HG03196 (cell line): ENCODE data around the gene PCSK4.
A peak's percentile ranks its signal among the peaks of the same experiment; 100 is the strongest.

ENCODE experiments used
- ATAC-seq: cut with Tn5 transposase; IDR thresholded peaks from one replicate; pipeline ENCODE4 v1.9.1; 2021; ENCODE audit not compliant: unreplicated experiment

The PCSK4 gene

GRCh38 chr19:1457031-1457739 lies 33.0 kb downstream of the PCSK4 start:
- ATAC-seq, result no peak

GRCh38 chr19:1456121-1456900 lies 33.8 kb downstream of the PCSK4 start:
- no peak for ATAC-seq

DNA sequence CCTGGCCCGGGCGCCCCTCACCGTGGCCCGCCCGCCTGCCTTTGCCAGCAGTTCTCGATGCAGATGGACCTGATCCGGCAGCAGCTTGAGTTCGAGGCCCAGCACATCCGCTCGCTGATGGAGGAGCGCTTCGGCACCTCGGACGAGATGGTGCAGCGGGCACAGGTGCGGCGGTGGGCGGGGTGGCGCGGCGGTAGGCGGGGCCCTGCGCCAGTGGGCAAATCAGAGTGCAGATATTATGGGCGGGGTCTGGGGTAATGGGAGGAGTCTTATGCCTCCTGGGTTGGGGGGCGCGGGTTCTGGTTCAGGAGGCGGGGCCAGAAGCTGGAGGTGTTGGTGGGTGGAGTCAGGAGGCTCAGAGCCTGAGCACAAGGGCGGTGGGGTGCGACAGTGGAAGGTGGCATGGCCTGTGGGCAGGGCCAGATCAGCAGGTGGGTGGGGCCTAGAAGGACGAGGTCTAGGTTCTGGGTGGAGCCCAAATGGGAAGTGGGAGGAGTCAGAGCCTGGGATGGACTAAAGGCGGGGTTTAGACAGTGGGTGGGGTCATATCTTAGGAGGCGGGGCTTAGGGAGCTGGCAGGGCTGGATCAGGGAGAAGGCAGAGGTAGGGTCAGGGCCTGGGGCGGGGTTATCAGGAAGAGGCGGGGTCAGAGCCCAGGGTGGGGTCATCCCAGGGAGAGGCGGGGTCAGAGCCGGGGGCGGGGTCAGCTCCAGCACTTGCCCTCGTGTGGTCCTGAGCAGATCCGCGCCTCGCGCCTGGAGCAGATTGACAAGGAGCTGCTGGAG lies 34.6 kb downstream of the PCSK4 start:
- ATAC-seq, result no peak

DNA sequence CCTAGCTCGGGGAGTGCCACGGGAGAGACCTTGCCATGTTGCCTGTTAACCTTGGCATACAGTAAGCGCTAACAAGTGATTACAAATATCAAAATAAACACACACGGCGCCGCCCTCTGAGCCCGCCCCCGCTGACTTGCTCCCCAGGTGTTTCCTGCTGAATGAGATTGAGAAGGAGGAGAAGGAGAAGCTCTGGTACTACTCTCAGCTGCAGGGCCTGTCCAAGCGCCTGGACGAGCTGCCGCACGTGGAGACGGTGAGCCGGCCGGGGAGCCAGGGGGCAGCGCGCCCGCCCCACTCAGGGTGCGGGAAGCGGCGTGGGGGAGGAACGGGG lies 35.2 kb downstream of the PCSK4 start:
- no peak for ATAC-seq

DNA sequence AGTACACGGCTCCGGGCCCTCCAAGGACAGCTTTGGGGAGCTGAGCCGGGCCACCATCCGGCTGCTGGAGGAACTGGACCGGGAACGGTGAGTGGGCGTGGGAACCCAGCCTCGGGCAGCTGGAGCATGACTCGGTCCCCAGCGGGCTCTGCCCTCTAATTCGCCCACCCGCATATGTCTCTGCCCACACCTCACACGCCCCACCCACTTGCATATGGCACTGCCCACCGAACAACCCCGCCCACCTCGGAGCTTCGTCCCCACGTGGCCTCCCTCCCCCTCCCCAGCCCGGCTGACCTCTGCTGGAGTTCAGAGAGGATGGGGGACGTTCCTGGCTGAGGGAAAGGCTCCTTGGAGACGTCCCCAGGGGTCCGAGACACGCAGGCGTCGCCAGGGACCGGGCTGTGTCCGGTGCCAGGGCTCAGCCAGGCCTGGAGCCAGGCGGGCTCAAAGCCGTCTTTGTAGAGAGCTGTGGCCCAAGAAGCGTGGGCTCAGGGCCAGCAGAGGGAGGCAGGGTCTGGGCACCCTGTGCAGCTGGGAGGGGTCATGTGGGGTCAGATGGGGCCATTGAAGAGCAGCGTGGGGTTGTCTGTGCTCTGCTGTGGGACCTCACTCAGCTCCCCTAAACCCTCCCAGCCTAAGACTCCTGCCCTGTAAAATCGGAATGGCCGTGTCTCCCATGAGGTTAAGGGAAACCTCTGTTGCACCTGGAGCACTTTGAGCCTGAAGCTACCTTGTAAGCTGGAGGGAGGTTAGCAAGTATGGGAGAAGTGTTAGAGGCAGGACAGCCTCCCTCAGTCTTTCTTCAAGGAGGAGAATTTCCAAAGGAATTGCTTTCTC lies 36.4 kb downstream of the PCSK4 start:
- ATAC-seq, result no peak

GRCh38 chr19:1452802-1453524 lies 37.2 kb downstream of the PCSK4 start:
- no peak for ATAC-seq

DNA sequence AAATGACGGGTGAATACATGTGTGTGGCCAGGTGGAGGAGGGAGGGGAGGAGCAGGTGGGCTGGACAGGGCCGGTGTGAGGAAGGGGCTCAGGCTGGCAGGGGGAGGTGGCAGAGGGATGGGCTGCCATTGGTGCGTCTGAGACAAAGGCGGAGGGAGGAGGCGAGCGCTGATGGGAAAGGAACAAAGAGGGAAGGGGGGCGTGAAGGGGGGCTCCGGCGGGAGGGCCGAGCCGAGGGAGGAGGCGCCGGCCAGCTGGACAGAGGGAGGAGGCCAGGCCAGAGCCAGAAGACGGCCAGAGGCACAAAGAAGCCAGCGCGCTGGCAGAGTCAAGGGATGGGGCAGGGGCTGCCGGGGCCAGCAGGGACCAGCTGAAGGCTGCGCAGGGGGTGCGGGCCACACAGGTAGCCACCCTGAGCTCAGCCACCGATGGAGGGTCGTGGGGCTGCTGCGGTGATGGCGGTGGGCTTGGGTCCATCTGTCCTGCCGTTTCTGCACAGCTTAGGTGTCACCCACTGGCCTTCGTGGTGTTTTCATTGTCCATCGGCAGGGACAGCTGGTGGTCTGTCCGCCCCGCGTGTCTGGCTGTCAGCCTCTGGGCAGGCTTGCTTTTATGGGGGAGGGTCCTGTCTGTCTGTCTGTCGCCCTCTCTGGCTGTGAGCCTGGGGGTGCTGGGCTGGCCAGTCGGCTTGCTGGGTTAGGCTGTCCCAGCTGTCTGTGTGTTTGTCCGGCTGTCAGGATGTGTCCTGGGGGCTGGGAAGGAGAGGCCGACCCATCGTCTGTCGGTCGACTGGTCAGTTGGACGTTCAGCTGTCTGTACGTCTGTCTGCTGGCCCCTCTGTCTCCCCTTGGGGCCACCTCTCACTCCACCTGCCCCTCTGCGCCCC lies 38.0 kb downstream of the PCSK4 start:
- no peak for ATAC-seq

DNA sequence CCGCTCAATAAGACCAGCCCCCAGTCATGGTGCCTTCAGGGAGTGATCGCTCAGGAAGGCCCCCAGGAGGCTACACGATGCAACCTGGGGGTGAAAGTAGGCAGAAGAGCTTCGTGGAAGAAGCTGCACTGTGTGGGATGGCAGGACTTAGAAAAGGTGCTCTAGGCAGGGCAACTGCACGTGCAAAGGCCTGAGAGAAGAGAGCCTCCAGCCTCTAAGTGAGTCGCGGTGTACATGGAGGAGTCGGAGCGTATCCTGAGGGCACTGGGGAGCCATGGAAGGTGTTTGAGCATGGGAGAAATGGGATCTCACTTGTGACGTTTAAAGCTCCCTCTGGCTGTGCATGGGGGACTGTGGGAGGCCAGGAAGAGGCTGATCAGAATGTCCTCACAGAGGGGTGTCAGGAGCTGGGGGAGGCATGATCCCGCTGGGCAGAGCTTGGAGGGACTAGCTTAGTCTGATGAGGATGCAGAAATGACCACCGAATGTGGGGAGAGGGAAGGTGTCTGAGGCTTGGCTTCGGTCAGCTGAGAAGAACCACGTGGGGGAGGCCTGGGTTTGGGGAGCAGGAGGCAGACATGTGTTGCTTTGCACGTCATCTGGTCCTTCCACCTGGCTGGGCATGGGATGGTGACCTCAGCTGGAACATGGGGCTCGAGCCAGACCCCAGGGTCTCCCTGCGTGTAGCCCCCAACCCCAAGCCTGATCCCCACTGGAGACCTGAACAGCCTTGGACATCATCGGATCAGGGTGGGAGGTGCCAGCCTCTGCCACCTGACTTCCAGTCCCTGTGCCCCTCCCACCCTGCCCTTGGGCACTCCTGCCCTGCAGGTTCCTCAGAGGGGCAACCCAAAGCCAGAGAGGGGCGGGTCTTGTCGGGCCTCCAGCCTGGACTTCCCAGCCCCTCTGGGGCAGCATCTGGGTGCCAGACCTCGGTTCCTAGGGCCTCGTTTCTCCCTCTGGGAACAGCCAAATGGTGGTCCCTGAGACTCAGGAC lies 39.1 kb downstream of the PCSK4 start:
- ATAC-seq, result no peak

- ATAC-seq, result no peak
These were observed 40.4 kb downstream of the PCSK4 start, which contains the start of gene APC2 for GRCh38 chr19:1449467-1450442. Gene APC2, plus strand, starts transcription at chr19:1450121. Its CDS starts 2,881 bp downstream, at chr19:1453002.

GRCh38 chr19:1447944-1448343 lies 42.2 kb downstream of the PCSK4 start:
- ATAC-seq, result no peak

- no peak for ATAC-seq
These were observed 42.6 kb downstream of the PCSK4 start for GRCh38 chr19:1447504-1447903.

DNA sequence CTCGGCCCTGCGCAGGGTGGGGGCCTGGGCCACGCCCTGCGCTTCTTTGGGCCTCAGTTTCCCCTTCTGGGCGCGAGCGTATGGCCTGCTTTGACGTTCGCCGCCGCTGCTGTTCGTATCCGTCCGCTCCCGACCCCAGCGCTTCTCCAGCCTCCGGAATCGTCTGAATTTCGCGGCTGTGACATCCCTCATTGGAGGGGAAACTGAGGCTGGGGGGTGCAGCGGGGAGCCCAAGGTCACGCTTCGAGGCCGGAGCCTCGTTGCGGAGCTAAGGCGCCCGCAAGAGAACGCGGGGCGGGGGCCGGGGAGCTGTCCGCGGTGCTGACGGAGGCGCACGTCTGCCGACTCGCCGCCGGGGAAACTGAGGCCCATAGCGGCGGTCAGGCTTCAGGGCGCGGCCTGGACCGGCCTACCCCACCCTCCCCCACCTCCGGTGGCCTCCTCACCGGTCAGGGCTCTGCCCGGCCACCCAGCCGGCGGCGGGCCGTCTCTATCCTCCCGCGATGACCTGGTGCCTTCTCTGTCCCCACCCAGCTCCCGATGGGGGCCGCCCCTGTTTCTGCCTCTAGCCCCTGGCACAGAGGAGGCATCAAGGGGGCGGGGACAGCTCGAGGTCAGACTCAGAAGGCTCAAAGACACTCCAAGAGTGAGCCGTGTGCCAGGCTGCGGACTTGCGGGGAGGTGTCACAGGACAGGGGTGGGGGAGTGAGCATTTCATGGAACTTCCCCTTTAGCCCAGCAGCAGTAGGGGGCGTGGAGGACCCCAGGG lies 43.3 kb downstream of the PCSK4 start:
- no peak for ATAC-seq

DNA sequence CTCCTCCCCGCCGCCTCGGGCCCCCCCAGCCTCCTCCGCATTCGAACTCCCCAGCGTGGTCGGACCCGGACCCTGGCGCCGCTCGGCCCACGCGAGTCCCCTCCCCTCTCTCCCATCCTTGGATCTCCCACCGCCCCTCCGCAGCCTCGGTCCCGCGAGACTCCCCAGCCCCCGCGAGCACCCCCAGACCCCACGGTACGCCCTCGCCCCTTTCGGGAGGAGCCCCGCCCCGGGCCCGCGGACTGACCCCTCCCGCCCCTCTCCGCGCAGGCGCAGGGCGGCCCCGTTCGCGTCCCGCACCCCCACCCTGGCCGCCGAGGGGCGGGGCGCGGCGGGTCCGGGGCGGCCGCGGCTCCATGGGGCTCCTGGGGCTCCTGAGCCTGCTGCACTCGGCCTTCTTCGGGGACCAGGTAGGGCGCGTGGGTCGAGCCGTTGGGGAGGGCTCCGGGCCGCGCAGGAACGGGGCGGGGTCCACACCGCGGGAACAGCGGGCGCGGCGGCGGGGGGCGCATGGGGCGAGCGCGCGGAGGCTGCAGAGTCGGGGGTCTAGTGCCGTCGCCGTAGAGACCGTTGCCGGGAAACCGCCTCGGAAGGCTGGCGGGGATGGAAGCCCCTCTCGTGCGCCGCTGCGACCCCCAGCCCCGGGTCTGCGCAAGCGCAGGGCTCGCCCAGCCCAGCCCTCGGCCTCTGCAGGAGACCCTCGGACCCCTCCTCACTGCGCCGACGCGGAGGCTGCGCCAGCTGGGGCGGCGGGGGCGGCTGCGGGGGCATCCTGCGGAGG lies 44.0 kb downstream of the PCSK4 start:
- ATAC-seq, result no peak

DNA sequence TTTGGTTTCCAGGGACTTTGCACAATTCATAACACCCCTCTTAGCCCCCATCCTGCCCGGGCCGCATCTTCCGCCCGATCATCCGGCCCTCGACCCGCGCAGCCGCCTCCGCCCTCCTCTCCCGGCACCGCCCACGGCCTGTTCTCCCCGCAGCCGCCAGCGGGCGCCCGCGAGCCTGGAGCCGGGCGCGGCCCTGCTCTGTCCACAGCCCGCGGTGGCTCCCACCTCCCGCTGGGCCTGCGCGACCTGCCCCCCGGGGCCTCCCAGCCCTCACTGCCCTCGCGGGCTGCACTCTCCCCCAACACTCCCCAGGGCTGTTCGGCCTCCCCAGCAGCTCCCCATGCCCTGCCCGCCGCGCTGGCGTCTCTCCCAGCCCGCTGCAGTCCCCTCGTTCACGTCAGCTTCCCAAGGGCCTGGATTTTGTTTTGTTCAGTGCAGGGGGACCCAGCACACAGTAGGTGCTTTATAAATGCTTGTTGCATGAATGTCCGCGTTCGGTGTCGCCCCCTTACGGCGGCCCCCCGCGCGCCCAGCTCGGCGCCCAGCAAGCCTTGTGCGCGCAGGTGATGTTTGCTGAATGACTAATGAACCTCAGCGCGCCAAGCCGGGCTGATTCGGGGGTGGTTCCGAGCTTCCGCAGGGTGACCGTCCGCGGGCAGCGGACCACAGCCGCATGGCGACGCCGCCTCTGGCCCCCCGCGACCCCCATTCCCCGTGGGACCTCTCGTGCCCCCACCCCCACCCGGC lies 44.8 kb downstream of the PCSK4 start:
- peak; percentile 73 for ATAC-seq
